ENCODE results near the gene SETX. TPM values are rescaled to one million over a fixed set of nuclear protein-coding genes. Genes with fewer than 3 reads are reported as not detected.
"Not testable (repeated sequence)": the region's sequence is repeated elsewhere in the genome, so short reads cannot be mapped to it uniquely, and the experiment has no call there.

The SETX gene
- total and polyA plus RNA-seq, 11 donors = 11.7 to 42.5 (median 27.5) TPM

- H3K27ac ChIP-seq = no peak overlapping the region
- peaks cover 0 to 5% (median 2%) of the 10 kb centered on the region in 12 donors for H3K4me1 ChIP-seq
- TF ChIP-seq CTCF (IDR thresholded peaks at IDR 0.05) (no peak), POLR2A (IDR thresholded peaks at IDR 0.05) (no peak)
- no peaks in the 10 kb centered on the region for H3K9me3 ChIP-seq
- H3K36me3 ChIP-seq = peaks cover 0 to 100% (median 99%) of the 10 kb centered on the region in 9 donors
- 65 to 71% (median 69%) methylated on average over 4 of the region's 4 CpGs for WGBS, 4 donors
- H3K4me3 ChIP-seq = no peak overlapping the region
- H3K27me3 ChIP-seq = no peaks in the 10 kb centered on the region
- ATAC-seq = no peak
- intact Hi-C loops (cut with DNase I) = loop anchor here in 1 of 10 donors (10.0 kb wide), 1 partner anchor 1138 kb away; no protein-coding TSS in a partner anchor
- DNase-seq = no peak
These were observed 71.6 kb downstream of the SETX start for GRCh38 chr9:132283165-132283564.

DNA sequence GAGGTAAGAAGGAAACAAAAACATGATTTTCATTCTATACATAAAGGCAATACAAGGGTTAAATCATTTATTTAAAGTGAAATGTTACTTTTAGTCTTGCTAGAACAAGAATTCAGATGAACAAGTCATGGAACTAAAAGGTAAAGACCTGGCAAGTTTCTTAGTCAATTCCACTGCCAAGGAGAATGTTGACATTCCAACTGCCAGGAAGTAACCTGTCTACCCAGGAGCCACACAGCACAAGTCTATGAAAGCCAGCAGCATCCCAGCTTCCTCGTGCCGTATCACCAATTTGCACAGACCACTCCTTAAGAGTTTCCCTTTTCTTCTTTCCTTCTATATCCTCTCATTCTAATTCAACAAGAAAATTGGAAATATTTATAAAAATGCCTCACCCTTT is 79.9 kb downstream of the SETX start:
- intact Hi-C loops (cut with DNase I) = no loop called here
- WGBS, 4 donors = 86 to 96% (median 90%) methylated on average over 2 of the region's 2 CpGs
- no peak overlapping the region for H3K4me3 ChIP-seq
- H3K4me1 ChIP-seq = no peaks in the 10 kb centered on the region
- ATAC-seq (no peak), DNase-seq (no peak)
- peaks cover 7 to 99% (median 97%) of the 10 kb centered on the region in 9 donors for H3K36me3 ChIP-seq
- no peak overlapping the region for H3K27ac ChIP-seq
- TF ChIP-seq CTCF (IDR thresholded peaks at IDR 0.05) (no peak), POLR2A (IDR thresholded peaks at IDR 0.05) (no peak)
- H3K27me3 ChIP-seq = no peaks in the 10 kb centered on the region
- H3K9me3 ChIP-seq = no peaks in the 10 kb centered on the region

DNA sequence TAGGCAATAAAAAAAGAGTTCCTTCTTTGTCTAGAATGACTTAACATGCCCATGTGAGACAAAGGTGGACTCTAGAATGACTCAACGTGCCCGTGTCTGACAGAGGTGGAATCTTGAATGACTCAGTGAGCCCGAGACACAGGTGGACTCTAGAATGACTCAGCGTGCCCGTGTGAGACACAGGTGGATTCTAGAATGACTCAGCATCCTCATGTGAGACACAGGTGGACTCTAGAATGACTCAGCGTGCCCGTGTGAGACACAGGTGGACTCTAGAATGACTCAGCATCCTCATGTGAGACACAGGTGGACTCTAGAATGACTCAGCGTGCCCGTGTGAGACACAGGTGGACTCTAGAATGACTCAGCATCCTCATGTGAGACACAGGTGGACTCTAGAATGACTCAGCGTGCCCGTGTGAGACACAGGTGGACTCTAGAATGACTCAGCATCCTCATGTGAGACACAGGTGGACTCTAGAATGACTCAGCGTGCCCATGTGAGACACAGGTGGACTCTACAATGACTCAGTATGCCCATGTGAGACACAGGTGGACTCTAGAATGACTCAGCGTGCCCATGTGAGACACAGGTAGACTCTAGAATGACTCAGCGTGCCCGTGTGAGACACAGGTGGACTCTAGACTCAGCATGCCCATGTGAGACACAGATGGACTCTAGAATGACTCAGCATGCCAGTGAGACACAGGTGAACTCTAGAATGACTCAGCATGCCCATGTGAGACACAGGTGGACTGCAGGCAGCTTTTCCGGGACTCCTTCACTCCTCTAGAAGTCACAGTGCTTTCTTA is 84.9 kb downstream of the SETX start:
- not testable (repeated sequence) for H3K9me3 ChIP-seq, DNase-seq, H3K4me3 ChIP-seq, H3K27me3 ChIP-seq, ATAC-seq
- intact Hi-C loops (cut with DNase I) = loop anchor here in 8 of 10 donors (2.0 to 10.0 kb wide), 3 partner anchors 505 to 508 kb away; no protein-coding TSS in a partner anchor
- H3K4me1 ChIP-seq = peaks cover 0 to 29% (median 10%) of the 10 kb centered on the region in 12 donors
- peaks cover 7 to 97% (median 81%) of the 10 kb centered on the region in 9 donors for H3K36me3 ChIP-seq
- H3K27ac ChIP-seq = peak overlapping the region in 3 of 12 donors; percentile 15 to 57 (median 21)
- 84 to 95% (median 88%) methylated on average over 4 to 12 of the region's 16 CpGs for WGBS, 4 donors

GRCh38 chr9:132268725-132269352 is 85.9 kb downstream of the SETX start:
- Histone ChIP-seq H3K36me3 (peaks cover 0 to 97% (median 81%) of the 10 kb centered on the region in 9 donors), H3K9me3 (no peaks in the 10 kb centered on the region), H3K4me1 (peaks cover 0 to 29% (median 10%) of the 10 kb centered on the region in 12 donors), H3K27me3 (no peaks in the 10 kb centered on the region), H3K27ac (peak overlapping the region in 8 of 12 donors; percentile 1 to 57 (median 24)), H3K4me3 (no peak overlapping the region)
- peak in 4 of 5 donors; percentile 55 to 73 (median 62) for DNase-seq
- WGBS, 4 donors = 35 to 41% (median 38%) methylated on average over 10 of the region's 10 CpGs
- ATAC-seq = peak in 3 of 4 donors; percentile 50 to 64 (median 53)
- TF ChIP-seq POLR2A (IDR thresholded peaks at IDR 0.05) = no peak
- peak; percentile 76 to 98 (median 88) for TF ChIP-seq CTCF (IDR thresholded peaks at IDR 0.05)
- intact Hi-C loops (cut with DNase I) = loop anchor here in 9 of 10 donors (1.0 to 10.0 kb wide), 4 partner anchors 504 to 507 kb away; no protein-coding TSS in a partner anchor

Data from heart left ventricle (tissue), 16 donors.